ENCODE measurements around the gene LATS2.

GRCh38 chr13:21014502-21015170 lies 46.8 kb downstream of the LATS2 start:
- TF ChIP-seq FOXK2 (IDR thresholded peaks at IDR 0.05) (no peak), SP1 (IDR thresholded peaks at IDR 0.05) (no peak), FOXA1 (IDR thresholded peaks at IDR 0.05) (no peak)
